Subcutaneous adipose tissue (tissue), 4 donors: Measurements from ENCODE around the gene LAMP2. TPM values are rescaled to one million over a fixed set of nuclear protein-coding genes. Genes with fewer than 3 reads are reported as not detected.

ENCODE experiments used
- CTCF ChIP-seq: fragments of 450-650 bp; IDR thresholded peaks from one replicate; pipeline ENCODE4 v1.5.1; 2016; ENCODE audit warnings: low read depth, mild to moderate bottlenecking, control low read depth, antibody characterized with exemption, moderate library complexity
- small RNA-seq: library from RNA; depleted of rRNA; stranded (forward); fragments of <200 nt; gene quantifications from one replicate; pipeline ENCODE3, GENCODE V24; 2016
- total RNA-seq, 4 donors: library from RNA; depleted of rRNA; stranded (reverse); fragments of >200 nt; gene quantifications; one replicate each; pipeline ENCODE4 v1.1.0, GENCODE V29; 2016

LAMP2 gene
- total RNA-seq, 4 donors from 2014 or later: 67.3 to 224 (median 130) TPM

GRCh38 chrX:120379937-120380681 is 89.0 kb downstream of the LAMP2 start:
- no peak for TF ChIP-seq CTCF

GRCh38 chrX:120378570-120378969 is 90.5 kb downstream of the LAMP2 start:
- TF ChIP-seq CTCF: no peak

Small RNA genes lying within 50 kb of the gene (small RNA-seq; reads per million reads assigned to genes)
- not detected for gene RNU7-37P

Other genes starting within 250 kb of the LAMP2 start
- 10 to 100 TPM; 10.5 to 22.0 (median 15.2) TPM for gene ZBTB33, start 218.5 kb downstream of the LAMP2 start, total RNA-seq
- 1 to 10 TPM in 2 of 4 donors, under 1 TPM in 1, not detected in 1; 0.88 to 4.1 (median 2.9) TPM for gene TMEM255A, start 157.8 kb downstream of the LAMP2 start, total RNA-seq
- gene ATP1B4, start 107.2 kb downstream of the LAMP2 start, total RNA-seq: not detected
- 10 to 100 TPM; 51.5 to 72.6 (median 53.7) TPM for gene CUL4B, start 91.7 kb upstream of the LAMP2 start, total RNA-seq
- gene MCTS1, start 134.8 kb upstream of the LAMP2 start, total RNA-seq: 10 to 100 TPM; 14.9 to 51.5 (median 25.1) TPM
- 10 to 100 TPM; 14.9 to 56.7 (median 35.3) TPM for gene C1GALT1C1, start 160.8 kb upstream of the LAMP2 start, total RNA-seq